Liver (tissue), 9 donors: ENCODE measurements around the gene MERTK. TPM values are rescaled to one million over a fixed set of nuclear protein-coding genes. Genes with fewer than 3 reads are reported as not detected.

Experiments
- DNase-seq: peaks from one replicate; pipeline ENCODE4 v3.0.0-alpha.2; 2017; ENCODE audit warnings: low spot score
- H3K27ac ChIP-seq, 2 donors: one replicate each; pipeline ENCODE4 v1.7.0; 2013; ENCODE audit warnings: inconsistent platforms in 2 of 2, low read length in 2 of 2, control low read depth in 1 of 2, low read depth in 1 of 2, mild to moderate bottlenecking in 1 of 2
- H3K27me3 ChIP-seq, 4 donors: one replicate each; pipeline versions ENCODE4 v1.6.1 to v1.7.0; 2013; ENCODE audit warnings: low read length in 3 of 4, inconsistent platforms in 1 of 4, mild to moderate bottlenecking in 1 of 4, moderate library complexity in 1 of 4; ENCODE audit not compliant: control insufficient read depth in 4 of 4, insufficient read depth in 4 of 4
- H3K36me3 ChIP-seq, 4 donors: one replicate each; pipeline versions ENCODE4 v1.6.1 to v1.7.0; 2013; ENCODE audit warnings: low read length in 3 of 4, mild to moderate bottlenecking in 3 of 4, low read depth in 1 of 4, moderate library complexity in 1 of 4; ENCODE audit not compliant: control insufficient read depth in 4 of 4, insufficient read depth in 3 of 4
- H3K4me1 ChIP-seq, 4 donors: one replicate each; pipeline versions ENCODE4 v1.6.1 to v1.7.0; 2013; ENCODE audit warnings: low read length in 3 of 4, mild to moderate bottlenecking in 3 of 4, moderate library complexity in 1 of 4; ENCODE audit not compliant: control insufficient read depth in 4 of 4, insufficient read depth in 4 of 4
- H3K4me3 ChIP-seq, 3 donors: one replicate each; pipeline versions ENCODE4 v1.6.1 to v1.7.0; 2013; ENCODE audit warnings: low read length in 3 of 3, control low read depth in 1 of 3, low read depth in 1 of 3, mild to moderate bottlenecking in 1 of 3
- H3K9ac ChIP-seq, 2 donors: one replicate each; pipeline ENCODE4 v1.7.0; 2013; ENCODE audit warnings: low read length in 2 of 2, mild to moderate bottlenecking in 2 of 2, moderate library complexity in 2 of 2, control low read depth in 1 of 2, low read depth in 1 of 2
- H3K9me3 ChIP-seq, 4 donors: one replicate each; pipeline versions ENCODE4 v1.6.1 to v1.7.0; 2013; ENCODE audit warnings: low read length in 3 of 4; ENCODE audit not compliant: control insufficient read depth in 4 of 4
- FOXA1 ChIP-seq: IDR thresholded peaks from 2 replicates; pipeline ENCODE4 v1.6.1; 2016; ENCODE audit warnings: antibody characterized with exemption
- GABPA ChIP-seq, 2 donors: IDR thresholded peaks in 1 of 2; conservative IDR thresholded peaks in 1 of 2; 2 replicates each; pipeline ENCODE4 v1.6.1; 2016; ENCODE audit warnings: antibody characterized with exemption in 2 of 2, mild to moderate bottlenecking in 1 of 2, moderate library complexity in 1 of 2
- HNF4A ChIP-seq, 2 donors: conservative IDR thresholded peaks; 2 replicates each; pipeline ENCODE4 v1.6.1; 2016; ENCODE audit warnings: antibody characterized with exemption in 2 of 2, mild to moderate bottlenecking in 2 of 2
- HNF4G ChIP-seq: IDR thresholded peaks from 2 replicates; pipeline ENCODE4 v1.6.1; 2016; ENCODE audit warnings: antibody characterized with exemption
- JUND ChIP-seq, 2 donors: IDR thresholded peaks; 2 replicates each; pipeline ENCODE4 v1.6.1; 2016; ENCODE audit warnings: antibody characterized with exemption in 2 of 2
- NR2F2 ChIP-seq: IDR thresholded peaks from 2 replicates; pipeline ENCODE4 v1.6.1; 2016; ENCODE audit warnings: antibody characterized with exemption
- RAD21 ChIP-seq, 2 donors: IDR thresholded peaks; 2 replicates each; pipeline ENCODE4 v1.6.1; 2016; ENCODE audit warnings: antibody characterized with exemption in 2 of 2, mild to moderate bottlenecking in 2 of 2
- REST ChIP-seq: IDR thresholded peaks from 2 replicates; pipeline ENCODE4 v1.6.1; 2016; ENCODE audit warnings: antibody characterized with exemption, mild to moderate bottlenecking
- RXRA ChIP-seq, 2 donors: IDR thresholded peaks; 2 replicates each; pipeline ENCODE4 v1.6.1; 2017 to 2018; ENCODE audit warnings: antibody characterized with exemption in 2 of 2, mild to moderate bottlenecking in 1 of 2
- SP1 ChIP-seq: IDR thresholded peaks from 2 replicates; pipeline ENCODE4 v1.6.1; 2018; ENCODE audit warnings: antibody characterized with exemption, mild to moderate bottlenecking
- TAF1 ChIP-seq: conservative IDR thresholded peaks from 2 replicates; pipeline ENCODE4 v1.6.1; 2016; ENCODE audit warnings: antibody characterized with exemption, mild to moderate bottlenecking
- ZBTB33 ChIP-seq: IDR thresholded peaks from 2 replicates; pipeline ENCODE4 v1.6.1; 2016; ENCODE audit warnings: antibody characterized with exemption
- WGBS: extraction: QIAGEN DNeasy Blood & Tissue Kit; methylation state at CpG from one replicate; pipeline ENCODE4 v1.1.7; 2013; 5-methylcytosine and 5-hydroxymethylcytosine counted together
- polyA plus RNA-seq, 2 donors: library from polyadenylated mRNA; stranded (reverse) in 1 of 2; unstranded in 1 of 2; fragments of 200-250 nt in 1 of 2; fragments of >200 nt in 1 of 2; fragmentation: Nextera tagmentation in 1 of 2; extraction: Ambion mirVana in 1 of 2; gene quantifications; one replicate each; pipeline versions ENCODE4 v1.2.1 to v1.2.3, GENCODE V29; 2013 to 2015
- total RNA-seq, 2 donors: library from RNA; depleted of rRNA; stranded (reverse); fragments of >200 nt; gene quantifications; one replicate each; pipeline ENCODE4 v1.2.3, GENCODE V29; 2014
- TF ChIP-seq, protein P1 (sequence below): fragments of 150-350 bp; IDR thresholded peaks from 2 replicates; pipeline ENCODE4 v1.5.1; 2017; ENCODE audit warnings: improper control_type of control experiment, low read depth, low read length; ENCODE audit not compliant: missing input control
- TF ChIP-seq, protein P2 (sequence below): IDR thresholded peaks from 2 replicates; pipeline ENCODE4 v1.6.1; 2016; ENCODE audit warnings: antibody characterized with exemption
- TF ChIP-seq, protein P3 (sequence below): IDR thresholded peaks from 2 replicates; pipeline ENCODE4 v1.6.1; 2016; ENCODE audit warnings: antibody characterized with exemption
- donor health status: healthy.
- donor health status: healthy.
- donor health status: healthy.
- donor health status: healthy.
- donor health status: healthy.

MERTK gene
- total and polyA plus RNA-seq, 4 donors = 6.3 to 34.1 (median 8.2) TPM

DNA sequence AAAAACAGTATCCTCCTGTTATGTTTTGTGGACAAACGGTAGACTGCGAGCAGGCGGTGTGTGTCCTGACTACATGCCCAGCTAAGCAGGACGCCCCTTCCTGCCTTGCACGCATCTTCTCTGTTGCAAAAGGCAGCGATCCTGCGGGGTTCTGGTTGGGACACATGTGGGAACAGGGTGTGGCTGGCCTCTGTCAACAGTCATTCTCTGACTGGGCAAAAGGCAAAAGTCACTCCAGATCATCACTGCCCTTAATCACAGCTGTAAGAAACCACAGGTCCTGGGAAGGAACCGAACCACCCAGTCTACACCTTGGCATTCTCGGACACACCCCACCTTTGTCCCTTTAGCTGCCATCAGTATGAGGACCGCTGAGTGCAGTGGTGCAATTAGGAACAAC is 112.3 kb downstream of the MERTK start (continued):
- TF ChIP-seq GABPA (IDR thresholded peaks at IDR 0.05 in 1 of 2, conservative IDR thresholded peaks at IDR 0.05 in 1 of 2) (no peak), FOXA1 (no peak), JUND (IDR thresholded peaks at IDR 0.05) (no peak), RAD21 (IDR thresholded peaks at IDR 0.05) (no peak), TAF1 (no peak), RXRA (IDR thresholded peaks at IDR 0.05) (no peak), SP1 (no peak)
- TF ChIP-seq, protein P1, sequence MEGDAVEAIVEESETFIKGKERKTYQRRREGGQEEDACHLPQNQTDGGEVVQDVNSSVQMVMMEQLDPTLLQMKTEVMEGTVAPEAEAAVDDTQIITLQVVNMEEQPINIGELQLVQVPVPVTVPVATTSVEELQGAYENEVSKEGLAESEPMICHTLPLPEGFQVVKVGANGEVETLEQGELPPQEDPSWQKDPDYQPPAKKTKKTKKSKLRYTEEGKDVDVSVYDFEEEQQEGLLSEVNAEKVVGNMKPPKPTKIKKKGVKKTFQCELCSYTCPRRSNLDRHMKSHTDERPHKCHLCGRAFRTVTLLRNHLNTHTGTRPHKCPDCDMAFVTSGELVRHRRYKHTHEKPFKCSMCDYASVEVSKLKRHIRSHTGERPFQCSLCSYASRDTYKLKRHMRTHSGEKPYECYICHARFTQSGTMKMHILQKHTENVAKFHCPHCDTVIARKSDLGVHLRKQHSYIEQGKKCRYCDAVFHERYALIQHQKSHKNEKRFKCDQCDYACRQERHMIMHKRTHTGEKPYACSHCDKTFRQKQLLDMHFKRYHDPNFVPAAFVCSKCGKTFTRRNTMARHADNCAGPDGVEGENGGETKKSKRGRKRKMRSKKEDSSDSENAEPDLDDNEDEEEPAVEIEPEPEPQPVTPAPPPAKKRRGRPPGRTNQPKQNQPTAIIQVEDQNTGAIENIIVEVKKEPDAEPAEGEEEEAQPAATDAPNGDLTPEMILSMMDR = no peak
- TF ChIP-seq, protein P2, sequence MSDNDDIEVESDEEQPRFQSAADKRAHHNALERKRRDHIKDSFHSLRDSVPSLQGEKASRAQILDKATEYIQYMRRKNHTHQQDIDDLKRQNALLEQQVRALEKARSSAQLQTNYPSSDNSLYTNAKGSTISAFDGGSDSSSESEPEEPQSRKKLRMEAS = no peak

DNA sequence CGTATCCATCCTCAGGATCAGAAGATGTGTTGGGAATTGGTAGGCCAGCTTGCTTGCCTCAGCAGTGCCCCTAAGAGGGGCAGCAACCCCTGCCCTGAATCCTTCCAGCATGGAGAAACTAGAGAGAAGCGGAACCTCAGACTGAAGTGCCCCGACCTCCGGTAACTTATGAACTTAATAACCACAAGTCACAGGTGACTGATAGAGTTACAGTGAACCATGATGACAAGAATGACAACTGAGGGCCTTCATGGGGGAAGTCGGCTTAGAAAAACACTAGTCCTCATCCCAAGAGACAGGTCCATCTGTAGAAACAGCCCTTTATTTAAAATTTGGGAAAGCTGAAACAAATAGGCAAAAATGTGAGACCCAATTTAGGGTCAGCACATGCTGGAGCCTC is 114.1 kb downstream of the MERTK start:
- Histone ChIP-seq H3K36me3 (peaks cover 4 to 45% (median 29%) of the 10 kb centered on the region in 4 donors), H3K9me3 (no peaks in the 10 kb centered on the region), H3K4me1 (no peaks in the 10 kb centered on the region), H3K27ac (no peak overlapping the region), H3K4me3 (no peak overlapping the region), H3K27me3 (no peaks in the 10 kb centered on the region), H3K9ac (no peak overlapping the region)
- WGBS = 92% methylated on average over 5 of the region's 5 CpGs
- TF ChIP-seq, protein P2 = no peak
- TF ChIP-seq REST (no peak), ZBTB33 (no peak)
- no peak for DNase-seq

GRCh38 chr2:112018846-112019245 is 120.4 kb downstream of the MERTK start:
- Histone ChIP-seq H3K27ac (no peak overlapping the region), H3K9me3 (no peaks in the 10 kb centered on the region), H3K27me3 (no peaks in the 10 kb centered on the region), H3K4me1 (no peaks in the 10 kb centered on the region), H3K9ac (no peak overlapping the region), H3K4me3 (no peak overlapping the region), H3K36me3 (peaks cover 4 to 20% (median 14%) of the 10 kb centered on the region in 4 donors)
- WGBS = 94% methylated on average over 8 of the region's 8 CpGs
- no peak for DNase-seq
- TF ChIP-seq, protein P2 = no peak
- TF ChIP-seq JUND (IDR thresholded peaks at IDR 0.05) = no peak
- TF ChIP-seq GABPA (IDR thresholded peaks at IDR 0.05 in 1 of 2, conservative IDR thresholded peaks at IDR 0.05 in 1 of 2) = no peak
- no peak for TF ChIP-seq REST
- TF ChIP-seq HNF4G = no peak
- no peak for TF ChIP-seq NR2F2
- no peak for TF ChIP-seq ZBTB33
- no peak for TF ChIP-seq RXRA (IDR thresholded peaks at IDR 0.05)
- no peak for TF ChIP-seq TAF1
- no peak for TF ChIP-seq RAD21 (IDR thresholded peaks at IDR 0.05)
- TF ChIP-seq, protein P3, sequence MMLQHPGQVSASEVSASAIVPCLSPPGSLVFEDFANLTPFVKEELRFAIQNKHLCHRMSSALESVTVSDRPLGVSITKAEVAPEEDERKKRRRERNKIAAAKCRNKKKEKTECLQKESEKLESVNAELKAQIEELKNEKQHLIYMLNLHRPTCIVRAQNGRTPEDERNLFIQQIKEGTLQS = no peak
- TF ChIP-seq HNF4A (conservative IDR thresholded peaks at IDR 0.05) = no peak
